Breast epithelium (tissue), 4 donors: ENCODE measurements around the gene GSTM2. TPM values are rescaled to one million over a fixed set of nuclear protein-coding genes. Genes with fewer than 3 reads are reported as not detected.
"Not testable (repeated sequence)": the region's sequence is repeated elsewhere in the genome, so short reads cannot be mapped to it uniquely, and the experiment has no call there.

ENCODE experiments used
- DNase-seq, 2 donors: peaks; one replicate each; pipeline ENCODE4 v3.0.0-alpha.2; 2019; ENCODE audit warnings: low spot score in 2 of 2
- H3K27ac ChIP-seq, 2 donors: fragments of 200-600 bp; sonication (generic) in 1 of 2; one replicate each; pipeline ENCODE4 v1.5.1; 2016 to 2019; ENCODE audit warnings: mild to moderate bottlenecking in 1 of 2
- H3K27me3 ChIP-seq, 2 donors: fragments of 200-600 bp; sonication (generic) in 1 of 2; one replicate each; pipeline versions ENCODE4 v1.5.1 to v1.6.0; 2017 to 2019; ENCODE audit warnings: control low read depth in 1 of 2, mild to moderate bottlenecking in 1 of 2
- H3K36me3 ChIP-seq: fragments of 200-600 bp; one replicate; pipeline ENCODE4 v1.5.1; 2019
- H3K4me1 ChIP-seq, 2 donors: fragments of 200-600 bp; sonication (generic); one replicate each; pipeline ENCODE4 v1.5.1; 2016 to 2019; ENCODE audit warnings: control low read depth in 1 of 2
- H3K4me3 ChIP-seq, 3 donors: fragments of 200-600 bp; sonication (generic); 1 replicate in 2 of 3; 2 replicates in 1 of 3; pipeline ENCODE4 v1.5.1; 2016 to 2019; ENCODE audit warnings: mild to moderate bottlenecking in 3 of 3, moderate library complexity in 2 of 3
- H3K9me3 ChIP-seq, 2 donors: fragments of 200-600 bp; sonication (generic) in 1 of 2; one replicate each; pipeline ENCODE4 v1.5.1; 2016 to 2019; ENCODE audit warnings: control low read depth in 1 of 2
- POLR2A ChIP-seq: fragments of 450-650 bp; IDR thresholded peaks from one replicate; pipeline ENCODE4 v1.6.1; 2016; ENCODE audit warnings: antibody characterized with exemption, mild to moderate bottlenecking, moderate library complexity
- POLR2AphosphoS5 ChIP-seq, 3 donors: sonication (generic); formaldehyde crosslinking; IDR thresholded peaks; one replicate each; pipeline ENCODE4 v1.6.1; 2017; ENCODE audit warnings: antibody characterized with exemption in 3 of 3
- intact Hi-C: fragments of 100-400 bp; cut with DNase I; formaldehyde crosslinking; loops from one replicate; pipeline ENCODE4 v1.15.1; 2023; ENCODE audit warnings: low total_unique reads
- total RNA-seq, 3 donors: library from RNA; depleted of rRNA; stranded (reverse); fragments of >200 nt; gene quantifications; one replicate each; pipeline ENCODE4 v1.1.0, GENCODE V29; 2016
- TF ChIP-seq, protein P1 (sequence below), 3 donors: fragments of 450-650 bp; IDR thresholded peaks; one replicate each; pipeline ENCODE4 v1.5.1; 2016 to 2017; ENCODE audit warnings: antibody characterized with exemption in 3 of 3, mild to moderate bottlenecking in 3 of 3, moderate library complexity in 3 of 3

Gene GSTM2
- total RNA-seq, 3 donors from 2014 or later = 47.8 to 93.4 (median 66.5) TPM

DNA sequence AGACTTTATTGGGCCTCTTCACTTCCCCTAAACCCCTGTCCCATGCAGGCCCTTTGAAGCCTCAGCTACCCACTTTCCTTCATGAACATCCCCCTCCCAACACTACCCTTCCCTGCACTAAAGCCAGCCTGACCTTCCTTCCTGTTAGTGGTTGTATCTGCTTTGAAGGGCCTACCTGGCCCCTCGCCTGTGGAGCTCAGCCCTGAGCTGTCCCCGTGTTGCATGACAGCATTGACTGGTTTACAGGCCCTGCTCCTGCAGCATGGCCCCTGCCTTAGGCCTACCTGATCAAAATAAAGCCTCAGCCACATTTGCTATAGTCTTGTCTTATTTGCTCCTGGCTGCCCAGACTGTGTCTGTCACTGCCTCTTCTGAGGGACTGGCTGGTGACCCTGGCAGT is 6.5 kb upstream of the GSTM2 start:
- H3K4me3 ChIP-seq = no peak overlapping the region
- no peak overlapping the region for H3K27ac ChIP-seq
- intact Hi-C loops = no loop called here

DNA sequence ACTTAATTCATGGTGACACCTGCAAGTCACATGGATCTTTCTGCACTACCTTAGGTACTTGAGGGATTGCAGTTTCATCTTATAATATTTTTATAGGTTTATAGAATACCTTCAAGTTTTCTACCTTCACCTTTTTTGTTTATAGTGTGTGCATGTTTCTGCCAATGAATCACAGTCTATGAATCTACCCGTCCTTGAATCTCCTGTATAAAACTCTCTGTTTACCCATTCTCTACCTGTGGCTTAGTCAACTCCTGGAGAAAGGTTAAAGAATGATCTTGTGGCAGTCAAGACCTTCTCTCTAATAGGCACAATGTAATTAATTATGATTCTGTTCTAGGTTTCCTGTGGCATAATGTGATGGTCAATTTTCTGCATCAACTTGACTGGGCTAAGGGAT is 3.2 kb upstream of the GSTM2 start:
- no peak overlapping the region for H3K27ac ChIP-seq
- no peaks in the 10 kb centered on the region for H3K27me3 ChIP-seq
- intact Hi-C loops = no loop called here
- no peak for TF ChIP-seq POLR2A
- TF ChIP-seq, protein P1, sequence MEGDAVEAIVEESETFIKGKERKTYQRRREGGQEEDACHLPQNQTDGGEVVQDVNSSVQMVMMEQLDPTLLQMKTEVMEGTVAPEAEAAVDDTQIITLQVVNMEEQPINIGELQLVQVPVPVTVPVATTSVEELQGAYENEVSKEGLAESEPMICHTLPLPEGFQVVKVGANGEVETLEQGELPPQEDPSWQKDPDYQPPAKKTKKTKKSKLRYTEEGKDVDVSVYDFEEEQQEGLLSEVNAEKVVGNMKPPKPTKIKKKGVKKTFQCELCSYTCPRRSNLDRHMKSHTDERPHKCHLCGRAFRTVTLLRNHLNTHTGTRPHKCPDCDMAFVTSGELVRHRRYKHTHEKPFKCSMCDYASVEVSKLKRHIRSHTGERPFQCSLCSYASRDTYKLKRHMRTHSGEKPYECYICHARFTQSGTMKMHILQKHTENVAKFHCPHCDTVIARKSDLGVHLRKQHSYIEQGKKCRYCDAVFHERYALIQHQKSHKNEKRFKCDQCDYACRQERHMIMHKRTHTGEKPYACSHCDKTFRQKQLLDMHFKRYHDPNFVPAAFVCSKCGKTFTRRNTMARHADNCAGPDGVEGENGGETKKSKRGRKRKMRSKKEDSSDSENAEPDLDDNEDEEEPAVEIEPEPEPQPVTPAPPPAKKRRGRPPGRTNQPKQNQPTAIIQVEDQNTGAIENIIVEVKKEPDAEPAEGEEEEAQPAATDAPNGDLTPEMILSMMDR (IDR thresholded peaks at IDR 0.05) = no peak
- TF ChIP-seq POLR2AphosphoS5 (IDR thresholded peaks at IDR 0.05) = no peak
- H3K36me3 ChIP-seq = no peaks in the 10 kb centered on the region
- no peak for DNase-seq
- H3K4me1 ChIP-seq = no peaks in the 10 kb centered on the region
- H3K9me3 ChIP-seq = no peaks in the 10 kb centered on the region
- no peak overlapping the region for H3K4me3 ChIP-seq

More for the DNA sequence above, 6.5 kb upstream of the GSTM2 start:
- TF ChIP-seq POLR2A = no peak
- TF ChIP-seq, protein P1 (IDR thresholded peaks at IDR 0.05) = no peak
- no peak for TF ChIP-seq POLR2AphosphoS5 (IDR thresholded peaks at IDR 0.05)
- Histone ChIP-seq H3K36me3 (no peaks in the 10 kb centered on the region), H3K9me3 (no peaks in the 10 kb centered on the region), H3K27me3 (no peaks in the 10 kb centered on the region), H3K4me1 (no peaks in the 10 kb centered on the region)
- no peak for DNase-seq

DNA sequence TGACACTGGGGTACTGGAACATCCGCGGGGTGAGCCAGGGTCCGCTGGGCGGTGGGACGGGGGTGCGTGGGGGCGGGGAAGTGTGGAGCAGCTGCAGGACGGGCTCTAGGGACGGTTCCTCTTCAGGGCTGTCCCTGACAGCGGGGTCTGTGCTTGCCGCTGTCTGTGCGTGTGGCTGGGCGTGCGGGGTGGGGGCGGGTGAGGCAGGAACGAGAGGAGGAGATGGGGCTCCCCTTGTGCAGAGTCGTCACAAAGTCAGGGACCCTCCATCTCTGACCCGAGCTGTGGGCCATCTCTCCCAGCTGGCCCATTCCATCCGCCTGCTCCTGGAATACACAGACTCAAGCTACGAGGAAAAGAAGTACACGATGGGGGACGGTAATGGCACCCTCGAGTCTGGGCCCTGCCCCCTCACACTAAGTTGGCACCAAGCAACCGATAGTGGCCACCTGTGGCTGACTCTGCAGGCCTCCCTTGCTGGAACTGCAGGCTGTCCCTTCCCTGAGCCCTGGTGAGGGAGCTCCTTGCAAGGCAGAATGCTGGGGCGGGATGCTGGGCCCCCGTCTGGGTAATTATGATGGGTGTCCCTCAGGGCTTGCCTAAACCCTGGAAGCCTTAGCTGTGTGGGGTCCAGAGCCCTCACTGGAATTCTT is 392 bp downstream of the GSTM2 start:
- H3K27ac ChIP-seq = peak overlapping the region; percentile 13
- no peaks in the 10 kb centered on the region for H3K36me3 ChIP-seq
- TF ChIP-seq POLR2AphosphoS5 (IDR thresholded peaks at IDR 0.05) (no peak), POLR2A (no peak)
- TF ChIP-seq, protein P1 (IDR thresholded peaks at IDR 0.05) = no peak
- intact Hi-C loops = no loop called here
- H3K4me1 ChIP-seq = no peaks in the 10 kb centered on the region
- H3K9me3 ChIP-seq = no peaks in the 10 kb centered on the region
- no peaks in the 10 kb centered on the region for H3K27me3 ChIP-seq
- no peak for DNase-seq
- H3K4me3 ChIP-seq = peak overlapping the region; percentile 50 to 71 (median 63)

DNA sequence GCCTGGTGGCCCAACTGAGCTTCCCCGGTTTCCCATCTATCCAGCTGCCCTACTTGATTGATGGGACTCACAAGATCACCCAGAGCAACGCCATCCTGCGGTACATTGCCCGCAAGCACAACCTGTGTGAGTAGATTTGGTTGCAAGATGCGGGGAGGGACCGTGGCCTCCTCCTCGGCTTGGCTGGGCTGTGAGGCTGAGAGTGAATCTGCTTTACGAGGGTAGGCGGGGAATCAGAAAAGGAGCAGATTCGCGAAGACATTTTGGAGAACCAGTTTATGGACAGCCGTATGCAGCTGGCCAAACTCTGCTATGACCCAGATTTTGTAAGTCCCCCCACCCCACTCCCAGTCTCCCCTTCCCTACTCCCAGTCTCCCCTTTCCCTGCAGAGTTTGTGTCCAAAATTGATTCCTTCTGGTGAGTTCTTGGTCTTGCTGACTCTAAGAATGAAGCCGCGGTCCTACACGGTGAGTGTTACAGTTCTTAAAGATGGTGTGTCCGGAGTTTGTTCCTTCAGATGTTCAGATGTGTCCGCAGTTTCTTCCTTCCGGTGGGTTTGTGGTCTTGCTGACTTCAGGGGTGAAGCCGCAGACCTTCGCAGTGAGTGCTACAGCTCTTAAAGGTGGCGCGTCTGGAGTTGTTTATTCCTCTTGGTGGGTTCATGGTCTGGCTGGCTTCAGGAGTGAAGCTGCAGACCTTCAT is 1.5 kb downstream of the GSTM2 start:
- Histone ChIP-seq H3K27ac (no peak overlapping the region), H3K27me3 (no peaks in the 10 kb centered on the region), H3K9me3 (no peaks in the 10 kb centered on the region), H3K4me1 (no peaks in the 10 kb centered on the region), H3K36me3 (no peaks in the 10 kb centered on the region), H3K4me3 (no peak overlapping the region)
- TF ChIP-seq, protein P1 (IDR thresholded peaks at IDR 0.05) = no peak
- TF ChIP-seq POLR2A (no peak), POLR2AphosphoS5 (IDR thresholded peaks at IDR 0.05) (no peak)
- no peak for DNase-seq
- intact Hi-C loops = no loop called here

DNA sequence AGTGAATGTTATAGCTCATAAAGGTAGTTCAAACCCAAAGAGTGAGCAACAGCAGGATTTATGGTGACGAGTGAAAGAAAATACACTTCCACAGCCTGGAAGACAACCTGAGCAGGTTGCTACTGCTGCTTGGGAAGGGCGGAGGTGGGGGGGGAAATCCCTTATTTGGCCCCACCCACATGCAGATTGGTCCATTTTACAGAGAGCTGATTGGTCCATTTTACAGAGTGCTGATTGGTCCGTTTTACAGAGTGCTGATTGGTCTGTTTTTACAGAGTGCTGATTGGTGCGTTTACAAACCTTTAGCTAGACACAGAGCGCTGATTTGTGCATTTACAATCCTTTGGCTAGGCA is 2.1 kb downstream of the GSTM2 start:
- H3K27me3 ChIP-seq, H3K36me3 ChIP-seq, H3K4me1 ChIP-seq, H3K4me3 ChIP-seq, H3K27ac ChIP-seq, DNase-seq, H3K9me3 ChIP-seq, intact Hi-C loops: not testable (repeated sequence)
